Measurements from ENCODE around the gene RANBP10. TPM values are rescaled to one million over a fixed set of nuclear protein-coding genes. Genes with fewer than 3 reads are reported as not detected.

RANBP10 gene
- total RNA-seq, 1 experiment from 2014 or later: 15.6 TPM

DNA sequence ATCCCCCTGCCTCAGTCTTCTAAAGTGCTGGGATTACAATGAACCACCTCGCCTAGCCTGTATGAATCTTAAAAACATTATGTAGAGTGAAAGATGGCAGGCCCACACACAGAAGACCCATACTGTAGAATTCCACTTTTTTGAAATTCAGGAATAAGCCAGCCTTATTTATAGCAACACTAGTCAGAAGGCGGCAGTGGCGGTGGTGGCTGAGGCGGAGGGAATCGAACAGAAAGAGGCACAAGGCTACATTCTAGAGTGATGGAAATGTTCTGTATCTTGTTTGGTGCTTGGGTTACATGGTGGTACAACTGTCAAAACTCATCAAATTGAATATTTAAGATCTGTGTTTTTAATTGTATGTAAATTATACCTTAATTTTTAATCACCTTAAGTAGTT lies 98.6 kb downstream of the RANBP10 start:
- no peak overlapping the region for H2AK5ac ChIP-seq (ENCODE audit: insufficient read length, low read length)
- no peak overlapping the region for H3K56ac ChIP-seq (ENCODE audit: insufficient read length, low read depth, low read length)
- no peak overlapping the region for H2BK20ac ChIP-seq (ENCODE audit: low read depth, low read length, poor library complexity, severe bottlenecking)
- H3K36me3 Mint-ChIP-seq (ENCODE audit: insufficient read depth in 1 of 3, low read depth in 3 of 3): peaks cover 2 to 7% (median 5%) of the 10 kb centered on the region in 3 experiments; a peak in 4 of 7 replicates
- no peaks in the 10 kb centered on the region for H3K27me3 Mint-ChIP-seq (ENCODE audit: low read depth)
- H2AFZ ChIP-seq (ENCODE audit: low read length): no peak overlapping the region
- peaks cover 5% of the 10 kb centered on the region; the same call in 1 of the 2 replicates for H3K79me2 ChIP-seq (ENCODE audit: insufficient read depth, low read length)
- no peak overlapping the region for H4K5ac ChIP-seq (ENCODE audit: insufficient read length, low read depth, low read length)
- no peak overlapping the region for H3K14ac ChIP-seq (ENCODE audit: insufficient read depth, low read length)
- TF ChIP-seq, protein P1, sequence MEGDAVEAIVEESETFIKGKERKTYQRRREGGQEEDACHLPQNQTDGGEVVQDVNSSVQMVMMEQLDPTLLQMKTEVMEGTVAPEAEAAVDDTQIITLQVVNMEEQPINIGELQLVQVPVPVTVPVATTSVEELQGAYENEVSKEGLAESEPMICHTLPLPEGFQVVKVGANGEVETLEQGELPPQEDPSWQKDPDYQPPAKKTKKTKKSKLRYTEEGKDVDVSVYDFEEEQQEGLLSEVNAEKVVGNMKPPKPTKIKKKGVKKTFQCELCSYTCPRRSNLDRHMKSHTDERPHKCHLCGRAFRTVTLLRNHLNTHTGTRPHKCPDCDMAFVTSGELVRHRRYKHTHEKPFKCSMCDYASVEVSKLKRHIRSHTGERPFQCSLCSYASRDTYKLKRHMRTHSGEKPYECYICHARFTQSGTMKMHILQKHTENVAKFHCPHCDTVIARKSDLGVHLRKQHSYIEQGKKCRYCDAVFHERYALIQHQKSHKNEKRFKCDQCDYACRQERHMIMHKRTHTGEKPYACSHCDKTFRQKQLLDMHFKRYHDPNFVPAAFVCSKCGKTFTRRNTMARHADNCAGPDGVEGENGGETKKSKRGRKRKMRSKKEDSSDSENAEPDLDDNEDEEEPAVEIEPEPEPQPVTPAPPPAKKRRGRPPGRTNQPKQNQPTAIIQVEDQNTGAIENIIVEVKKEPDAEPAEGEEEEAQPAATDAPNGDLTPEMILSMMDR (conservative IDR thresholded peaks at IDR 0.05): no peak
- no peak overlapping the region for H2BK12ac ChIP-seq (ENCODE audit: insufficient read length, low read depth, low read length)
- no peak overlapping the region for H2BK5ac ChIP-seq (ENCODE audit: insufficient read length, low read length)
- no peak overlapping the region for H2BK15ac ChIP-seq (ENCODE audit: low read depth, low read length)
- no peak overlapping the region for H3T11ph ChIP-seq (ENCODE audit: low read length)
- no peaks in the 10 kb centered on the region; a peak in 1 of 5 replicates for H3K9me3 Mint-ChIP-seq
- no peak overlapping the region for H2BK120ac ChIP-seq (ENCODE audit: low read depth, low read length, poor library complexity, severe bottlenecking)
- H3K23ac ChIP-seq (ENCODE audit: insufficient read length, low read depth, low read length): no peak overlapping the region
- H3K23me2 ChIP-seq (ENCODE audit: insufficient read length, low read depth, low read length, poor library complexity, severe bottlenecking): no peaks in the 10 kb centered on the region
- H4K8ac ChIP-seq (replicated peaks; ENCODE audit: insufficient read length, low read depth, low read length): no peak overlapping the region
- DNase-seq: no peak
- no peaks in the 10 kb centered on the region for H3K27me3 ChIP-seq (ENCODE audit: insufficient read depth, low read length)
- H3K4me2 ChIP-seq (ENCODE audit: insufficient read depth, insufficient read length, low read length): no peak overlapping the region
- no CpG with 5 or more reads among the region's 5 CpGs for WGBS (ENCODE audit: extremely low coverage, insufficient read length, low lambda C conversion rate)
- no peak overlapping the region for H3K9ac ChIP-seq (ENCODE audit: extremely low read depth, insufficient read length, low read length)
- H3K4me1 ChIP-seq (ENCODE audit: insufficient read depth, low read length): no peaks in the 10 kb centered on the region; the same call in 1 of the 2 replicates
- peaks cover 6% of the 10 kb centered on the region for H3K79me1 ChIP-seq (ENCODE audit: insufficient read depth, low read depth, low read length, poor library complexity, severe bottlenecking)
- no peak overlapping the region for H3K27ac Mint-ChIP-seq
- H4K20me1 ChIP-seq (ENCODE audit: control insufficient read depth, insufficient read depth, insufficient read length): no peaks in the 10 kb centered on the region
- H4K91ac ChIP-seq (ENCODE audit: insufficient read length, low read depth, low read length): no peak overlapping the region
- no peak overlapping the region for H3K4ac ChIP-seq (ENCODE audit: low read depth, low read length)
- no peak overlapping the region for H3K4me3 Mint-ChIP-seq
- H3K18ac ChIP-seq (ENCODE audit: insufficient read length, low read depth, low read length): no peak overlapping the region
- H3K27ac ChIP-seq (ENCODE audit: insufficient read length, low read depth, low read length): no peak overlapping the region
- H3K9me3 ChIP-seq (ENCODE audit: control insufficient read depth, low read depth, low read length): no peaks in the 10 kb centered on the region
- H3K4me1 Mint-ChIP-seq: peaks cover 13 to 17% of the 10 kb centered on the region in 2 experiments
